Measurements from ENCODE around the gene PIK3C2B. TPM values are rescaled to one million over a fixed set of nuclear protein-coding genes. Genes with fewer than 3 reads are reported as not detected.
"Not testable (repeated sequence)": the region's sequence is repeated elsewhere in the genome, so short reads cannot be mapped to it uniquely, and the experiment has no call there.

The PIK3C2B gene
- total and polyA plus RNA-seq, 2 donors (not counting 3 experiments of a cell fraction or from before 2014, with no cell fraction given): 33.7 to 49.0 TPM

GRCh38 chr1:204523605-204524215, 29.1 kb upstream of the PIK3C2B start:
- FAIRE-seq (no peak), DNase-seq (ENCODE audit: low read depth, low spot score) (no peak)
- Histone ChIP-seq H3K4me2 (ENCODE audit: insufficient read depth, low read length) (no peak overlapping the region), H3K9ac (replicated peaks; ENCODE audit: extremely low read depth, insufficient read depth, low read length) (no peak overlapping the region), H4K20me1 (replicated peaks; ENCODE audit: control insufficient read depth, extremely low read depth, insufficient read depth, low read length) (no peaks in the 10 kb centered on the region), H3K4me1 (ENCODE audit: control insufficient read depth, extremely low read depth, insufficient read depth, low read length) (no peaks in the 10 kb centered on the region), H3K9me1 (replicated peaks; ENCODE audit: control insufficient read depth, extremely low read depth, insufficient read depth, low read length) (no peaks in the 10 kb centered on the region), H3K27me3 (ENCODE audit: control insufficient read depth in 2 of 2, insufficient read depth in 2 of 2, low read length in 2 of 2) (no peaks in the 10 kb centered on the region), H3K79me2 (ENCODE audit: control insufficient read depth, insufficient read depth, low read length) (peaks cover 57% of the 10 kb centered on the region), H3K36me3 (ENCODE audit: control insufficient read depth in 2 of 2, extremely low read depth in 1 of 2, insufficient read depth in 2 of 2, low read length in 2 of 2) (peaks cover 3 to 15% of the 10 kb centered on the region in 2 experiments), H3K4me3 (replicated peaks in 1 of 3; ENCODE audit: insufficient read depth in 1 of 3, low read depth in 1 of 3, low read length in 3 of 3) (no peak overlapping the region), H2AFZ (ENCODE audit: low read depth, low read length) (no peak overlapping the region), H3K27ac (ENCODE audit: insufficient read depth, low read depth, low read length) (no peak overlapping the region), H3K9me3 (replicated peaks; ENCODE audit: control insufficient read depth, insufficient read depth, low read length) (no peaks in the 10 kb centered on the region)
- no TSS peak for BruUV-seq (replicated peaks)
- intact Hi-C loops (cut with micrococcal nuclease) (no loop called here), dilution Hi-C loops (cut with MboI; ENCODE audit: extremely low pct_ligation_motif_present, low sequenced_read_pairs) (no loop called here)
- CTCF ChIA-PET: interaction anchor here (1.0 kb wide), 1 partner anchor 125 kb away, joined by 3 read pairs; no protein-coding TSS in a partner anchor
- TF ChIP-seq CTCF (IDR thresholded peaks at IDR 0.05; ENCODE audit: extremely low read depth in 1 of 2, insufficient read depth in 1 of 2, low read depth in 1 of 2, low read length in 2 of 2) (no peak), POLR2AphosphoS5 (IDR thresholded peaks at IDR 0.05; ENCODE audit: insufficient read depth, low read depth, low read length) (no peak), FOS (IDR thresholded peaks at IDR 0.05; ENCODE audit: borderline replicate concordance, insufficient read depth, low read length) (no peak), MYC (IDR thresholded peaks at IDR 0.05; ENCODE audit: low read depth, low read length) (no peak), EZH2 (IDR thresholded peaks at IDR 0.05; ENCODE audit: borderline replicate concordance, low read depth, low read length, severe bottlenecking) (no peak), MAX (IDR thresholded peaks at IDR 0.05; ENCODE audit: insufficient read depth, insufficient read length) (no peak), POLR2A (IDR thresholded peaks at IDR 0.05; ENCODE audit: low read depth, low read length) (no peak), GATA2 (IDR thresholded peaks at IDR 0.05; ENCODE audit: insufficient read depth, insufficient read length, low read depth, low read length) (no peak), JUN (IDR thresholded peaks at IDR 0.05; ENCODE audit: borderline replicate concordance, insufficient read depth, insufficient read length, low read depth) (no peak)
- POLR2A ChIA-PET: interaction anchor here (0.6 kb wide), 1 partner anchor 564 kb away, joined by 8 read pairs; no protein-coding TSS in a partner anchor

GRCh38 chr1:204521941-204522521, 27.4 kb upstream of the PIK3C2B start:
- H3K4me3 ChIP-seq (replicated peaks in 1 of 3; ENCODE audit: insufficient read depth in 1 of 3, low read depth in 1 of 3, low read length in 3 of 3); H4K20me1 ChIP-seq (replicated peaks; ENCODE audit: control insufficient read depth, extremely low read depth, insufficient read depth, low read length); H3K4me1 ChIP-seq (ENCODE audit: control insufficient read depth, extremely low read depth, insufficient read depth, low read length); POLR2A ChIA-PET; intact Hi-C loops (cut with micrococcal nuclease); H3K9ac ChIP-seq (replicated peaks; ENCODE audit: extremely low read depth, insufficient read depth, low read length); dilution Hi-C loops (cut with MboI; ENCODE audit: extremely low pct_ligation_motif_present, low sequenced_read_pairs); H2AFZ ChIP-seq (ENCODE audit: low read depth, low read length); H3K27me3 ChIP-seq (ENCODE audit: control insufficient read depth in 2 of 2, insufficient read depth in 2 of 2, low read length in 2 of 2); H3K9me1 ChIP-seq (replicated peaks; ENCODE audit: control insufficient read depth, extremely low read depth, insufficient read depth, low read length); FAIRE-seq; H3K9me3 ChIP-seq (replicated peaks; ENCODE audit: control insufficient read depth, insufficient read depth, low read length); H3K27ac ChIP-seq (ENCODE audit: insufficient read depth, low read depth, low read length); BruUV-seq (replicated peaks); H3K36me3 ChIP-seq (ENCODE audit: control insufficient read depth in 2 of 2, extremely low read depth in 1 of 2, insufficient read depth in 2 of 2, low read length in 2 of 2); DNase-seq (ENCODE audit: low read depth, low spot score); H3K4me2 ChIP-seq (ENCODE audit: insufficient read depth, low read length): not testable (repeated sequence)
- H3K79me2 ChIP-seq (ENCODE audit: control insufficient read depth, insufficient read depth, low read length): peaks cover 74% of the 10 kb centered on the region
- CTCF ChIA-PET: interaction anchor here (0.8 kb wide), 1 partner anchor 91 kb away, joined by 3 read pairs; no protein-coding TSS in a partner anchor

All from endothelial cell of umbilical vein (primary cell).